A673 (cell line): ENCODE results near the gene ABO. TPM values are rescaled to one million over a fixed set of nuclear protein-coding genes. Genes with fewer than 3 reads are reported as not detected.

Experiments used
- BruUV-seq: library from RNA; stranded (reverse); fragments of 400-500 nt; replicated peaks from 2 replicates; lab custom pipeline; 2021; lab: Mats Ljungman, UMichigan
- CTCF ChIA-PET: fragments of 300-600 bp; sonication (Branson Sonifier 250); formaldehyde crosslinking; loops from one replicate; lab custom pipeline; 2022; ENCODE audit warnings: antibody characterized with exemption; lab: Charles Lee
- POLR2A ChIA-PET: fragments of 300-600 bp; sonication (Branson Sonifier 250); formaldehyde crosslinking; loops from one replicate; lab custom pipeline; 2022; ENCODE audit warnings: antibody characterized with exemption; ENCODE audit not compliant: low non-redundant PET; lab: Charles Lee
- DNase-seq: peaks from one replicate; pipeline ENCODE4 v3.0.0-alpha.2; 2015; ENCODE audit warnings: low spot score
- H3K27ac ChIP-seq: fragments of 200-600 bp; sonication (generic); 2 replicates; pipeline ENCODE4 v1.5.1; 2016; ENCODE audit warnings: mixed run types, low read depth, mild to moderate bottlenecking, mixed read lengths, antibody characterized with exemption, low read length; ENCODE audit not compliant: poor library complexity, severe bottlenecking
- H3K27me3 ChIP-seq: fragments of 200-600 bp; sonication (generic); replicated peaks from 2 replicates; pipeline ENCODE4 v1.6.1; 2017; ENCODE audit warnings: mixed run types, low read depth, mild to moderate bottlenecking, mixed read lengths, antibody characterized with exemption, low read length; ENCODE audit not compliant: insufficient read depth, poor library complexity
- H3K36me3 ChIP-seq: fragments of 200-600 bp; sonication (generic); 2 replicates; pipeline ENCODE4 v1.6.1; 2016; ENCODE audit warnings: mixed run types, mild to moderate bottlenecking, mixed read lengths, antibody characterized with exemption, low read length; ENCODE audit not compliant: insufficient read depth, poor library complexity, severe bottlenecking
- H3K4me1 ChIP-seq: fragments of 200-600 bp; sonication (generic); 2 replicates; pipeline ENCODE4 v1.6.1; 2017; ENCODE audit warnings: mixed run types, mild to moderate bottlenecking, mixed read lengths, antibody characterized with exemption, low read length; ENCODE audit not compliant: insufficient read depth, poor library complexity, severe bottlenecking
- H3K4me3 ChIP-seq: fragments of 200-600 bp; sonication (generic); 2 replicates; pipeline ENCODE4 v1.5.1; 2016; ENCODE audit warnings: low read depth, mixed run types, mild to moderate bottlenecking, mixed read lengths, low read length; ENCODE audit not compliant: poor library complexity, severe bottlenecking
- H3K9me3 ChIP-seq: fragments of 200-600 bp; sonication (generic); 2 replicates; pipeline ENCODE4 v1.6.1; 2016; ENCODE audit warnings: mixed run types, low read depth, mild to moderate bottlenecking, mixed read lengths, antibody characterized with exemption, low read length; ENCODE audit not compliant: poor library complexity, severe bottlenecking
- CTCF ChIP-seq: fragments of 300-800, 200-600 bp; sonication (generic); conservative IDR thresholded peaks from 2 replicates; pipeline ENCODE4 v1.5.1; 2017; ENCODE audit warnings: low read depth, mild to moderate bottlenecking, antibody characterized with exemption, low read length, moderate library complexity, mixed read lengths
- EZH2 ChIP-seq: fragments of 200-600 bp; sonication (generic); IDR thresholded peaks from 2 replicates; pipeline ENCODE4 v1.6.1; 2017; ENCODE audit warnings: borderline replicate concordance, low read depth, mild to moderate bottlenecking, mixed read lengths, antibody characterized with exemption, low read length; ENCODE audit not compliant: poor library complexity, severe bottlenecking
- intact Hi-C: fragments of 100-400 bp; cut with micrococcal nuclease; formaldehyde crosslinking; loops from one replicate; pipeline ENCODE4 v1.10.0; 2022; ENCODE audit not compliant: unreplicated experiment
- total RNA-seq: library from RNA; stranded (reverse); gene quantifications from 2 replicates; pipeline ENCODE4 v1.2.3, GENCODE V29; 2021

The ABO gene
- total RNA-seq, 1 experiment from 2014 or later: not detected

- intact Hi-C loops: no loop called here
- BruUV-seq: no TSS peak
- ChIA-PET CTCF (no interaction called here), POLR2A (no interaction called here)
- TF ChIP-seq EZH2: no peak
- TF ChIP-seq CTCF: no peak
- DNase-seq: no peak
- Histone ChIP-seq H3K27me3 (peaks cover under 1% of the 10 kb centered on the region), H3K4me3 (no peak overlapping the region), H3K9me3 (no peaks in the 10 kb centered on the region), H3K36me3 (no peaks in the 10 kb centered on the region), H3K27ac (no peak overlapping the region), H3K4me1 (no peaks in the 10 kb centered on the region)
Measured at GRCh38 chr9:133256686-133257091, 18.3 kb downstream of the ABO start.

DNA sequence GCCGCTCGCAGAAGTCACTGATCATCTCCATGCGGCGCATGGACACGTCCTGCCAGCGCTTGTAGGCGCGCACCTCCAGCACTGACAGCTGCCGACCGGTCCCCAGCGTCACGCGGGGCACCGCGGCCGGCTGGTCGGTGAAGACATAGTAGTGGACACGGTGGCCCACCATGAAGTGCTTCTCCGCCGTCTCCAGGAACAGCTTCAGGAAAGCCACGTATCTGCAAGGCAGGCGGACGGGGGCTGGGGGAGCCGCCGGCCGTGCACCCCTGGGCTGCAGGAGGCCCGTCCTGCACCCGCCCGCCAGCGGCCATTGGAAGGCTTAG lies 18.9 kb downstream of the ABO start:
- Histone ChIP-seq H3K27ac (no peak overlapping the region), H3K9me3 (no peaks in the 10 kb centered on the region), H3K36me3 (no peaks in the 10 kb centered on the region), H3K27me3 (no peaks in the 10 kb centered on the region), H3K4me3 (no peak overlapping the region), H3K4me1 (no peaks in the 10 kb centered on the region)
- POLR2A ChIA-PET: no interaction called here
- BruUV-seq: no TSS peak
- TF ChIP-seq EZH2 (no peak), CTCF (no peak)
- intact Hi-C loops: no loop called here
- no peak for DNase-seq
- CTCF ChIA-PET: no interaction called here

- Histone ChIP-seq H3K4me3 (no peak overlapping the region), H3K27me3 (no peaks in the 10 kb centered on the region), H3K27ac (no peak overlapping the region), H3K9me3 (no peaks in the 10 kb centered on the region), H3K36me3 (no peaks in the 10 kb centered on the region), H3K4me1 (no peaks in the 10 kb centered on the region)
- POLR2A ChIA-PET: no interaction called here
- TF ChIP-seq EZH2 (no peak), CTCF (no peak)
- DNase-seq: no peak
- CTCF ChIA-PET: no interaction called here
- no TSS peak for BruUV-seq
- intact Hi-C loops: no loop called here
Measured at GRCh38 chr9:133255371-133256135, 19.4 kb downstream of the ABO start.
